Right lobe of liver (tissue), 6 donors: Measurements from ENCODE around the gene GOLGA6A. TPM values are rescaled to one million over a fixed set of nuclear protein-coding genes. Genes with fewer than 3 reads are reported as not detected.

Source experiments
- ATAC-seq, 4 donors: fragments of 200-7000 bp; cut with Tn5 transposase; one replicate each; pipeline ENCODE4 v1.9.1; 2020; ENCODE audit warnings: mild to moderate bottlenecking in 4 of 4, moderate library complexity in 4 of 4
- DNase-seq, 3 donors: peaks; one replicate each; pipeline ENCODE4 v3.0.0-alpha.2; 2020
- H3K27ac ChIP-seq, 3 donors: fragments of 200-600 bp; one replicate each; pipeline ENCODE4 v1.8.0; 2022
- H3K27me3 ChIP-seq, 2 donors: fragments of 200-600 bp; one replicate each; pipeline ENCODE4 v1.8.0; 2022
- H3K36me3 ChIP-seq, 4 donors: fragments of 200-600 bp; sonication (generic) in 1 of 4; one replicate each; pipeline versions ENCODE4 v1.5.1 to v1.8.0; 2017 to 2022; ENCODE audit warnings: control low read depth in 1 of 4
- H3K4me1 ChIP-seq, 4 donors: fragments of 200-600 bp; sonication (generic) in 1 of 4; one replicate each; pipeline versions ENCODE4 v1.5.1 to v1.8.0; 2017 to 2022; ENCODE audit warnings: control low read depth in 1 of 4
- H3K4me3 ChIP-seq, 3 donors: fragments of 200-600 bp; one replicate each; pipeline ENCODE4 v1.8.0; 2022
- H3K9me3 ChIP-seq, 4 donors: fragments of 200-600 bp; sonication (generic) in 1 of 4; one replicate each; pipeline versions ENCODE4 v1.5.1 to v1.8.0; 2017 to 2022; ENCODE audit warnings: control low read depth in 1 of 4
- POLR2A ChIP-seq: fragments of 450-650 bp; IDR thresholded peaks from one replicate; pipeline ENCODE4 v1.6.1; 2017; ENCODE audit warnings: antibody characterized with exemption, mild to moderate bottlenecking
- WGBS: methylation state at CpG from one replicate; pipeline ENCODE4 v1.1.6; 2018; ENCODE audit warnings: low coverage, low lambda C conversion rate; ENCODE audit not compliant: insufficient coverage; ENCODE audit errors: missing lambda C conversion rate; 5-methylcytosine and 5-hydroxymethylcytosine counted together
- intact Hi-C, 2 donors: fragments of 100-400 bp; cut with DNase I; formaldehyde crosslinking; loops; one replicate each; pipeline versions ENCODE4 v1.11.2 to v1.14.1; 2022
- total RNA-seq, 6 experiments: library from RNA; depleted of rRNA in 2 of 6; stranded (reverse); fragments of >200 nt in 2 of 6; fragmentation: NEBNext Ultra II Directional in 3 of 6; extraction: Animal tissue kit (Norgen Biotek cat#: 25700) in 3 of 6; gene quantifications; one replicate each; pipeline versions ENCODE4 v1.1.0 to v1.2.4, GENCODE V29; 2016 to 2023
- TF ChIP-seq, protein P1 (sequence below), 4 donors: fragments of 200-600 bp in 3 of 4; fragments of 450-650 bp in 1 of 4; IDR thresholded peaks; one replicate each; pipeline versions ENCODE4 v1.5.1 to v1.8.0; 2016 to 2022; ENCODE audit warnings: antibody characterized with exemption in 4 of 4, mild to moderate bottlenecking in 2 of 4
- donor health status: DM: no; HTN: yes; CAD: no.
- donor health status: DM: no; HTN: no; CAD: no.
- donor health status: DM: no; HTN: no; CAD: no.
- donor health status: DM: no; HTN: yes; CAD: no.
- donor health status: DM: no; HTN: yes; CAD: no.

Gene GOLGA6A
- total RNA-seq, 6 experiments from 2014 or later, result 0.35 to 1.6 (median 0.72) TPM

DNA sequence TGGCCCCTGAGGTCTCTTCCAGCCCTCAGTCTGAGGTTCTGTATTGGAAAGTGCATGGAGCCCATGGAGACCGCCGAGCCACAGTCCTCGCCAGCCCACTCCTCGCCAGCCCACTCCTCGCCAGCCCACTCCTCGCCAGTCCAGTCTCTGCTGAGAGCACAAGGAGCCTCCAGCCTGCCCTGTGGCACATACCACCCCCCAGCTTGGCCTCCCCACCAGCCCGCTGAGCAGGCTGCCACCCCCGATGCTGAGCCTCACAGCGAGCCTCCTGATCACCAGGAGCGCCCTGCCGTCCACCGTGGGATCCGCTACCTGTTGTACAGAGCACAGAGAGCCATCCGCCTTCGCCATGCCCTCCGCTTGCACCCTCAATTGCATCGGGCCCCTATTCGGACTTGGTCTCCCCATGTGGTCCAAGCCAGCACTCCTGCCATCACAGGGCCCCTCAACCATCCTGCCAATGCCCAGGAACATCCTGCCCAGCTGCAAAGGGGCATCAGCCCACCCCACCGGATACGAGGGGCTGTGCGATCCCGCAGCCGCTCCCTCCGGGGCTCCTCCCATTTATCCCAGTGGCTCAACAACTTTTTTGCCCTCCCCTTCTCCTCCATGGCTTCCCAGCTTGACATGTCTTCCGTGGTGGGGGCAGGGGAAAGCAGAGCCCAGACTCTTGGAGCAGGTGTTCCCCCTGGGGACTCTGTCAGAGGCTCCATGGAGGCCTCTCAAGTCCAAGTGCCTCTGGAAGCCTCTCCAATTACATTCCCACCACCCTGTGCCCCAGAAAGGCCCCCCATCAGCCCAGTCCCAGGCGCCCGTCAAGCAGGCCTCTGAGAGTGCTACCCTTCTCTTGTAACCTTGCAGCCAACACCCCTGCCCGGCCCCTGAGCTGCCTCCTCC lies 47.0 kb downstream of the GOLGA6A start:
- WGBS, result 94% methylated on average over 4 of the region's 28 CpGs
- peaks cover 0 to 26% (median 2%) of the 10 kb centered on the region in 4 donors for H3K36me3 ChIP-seq
- H3K4me1 ChIP-seq, result no peaks in the 10 kb centered on the region
- TF ChIP-seq, protein P1, sequence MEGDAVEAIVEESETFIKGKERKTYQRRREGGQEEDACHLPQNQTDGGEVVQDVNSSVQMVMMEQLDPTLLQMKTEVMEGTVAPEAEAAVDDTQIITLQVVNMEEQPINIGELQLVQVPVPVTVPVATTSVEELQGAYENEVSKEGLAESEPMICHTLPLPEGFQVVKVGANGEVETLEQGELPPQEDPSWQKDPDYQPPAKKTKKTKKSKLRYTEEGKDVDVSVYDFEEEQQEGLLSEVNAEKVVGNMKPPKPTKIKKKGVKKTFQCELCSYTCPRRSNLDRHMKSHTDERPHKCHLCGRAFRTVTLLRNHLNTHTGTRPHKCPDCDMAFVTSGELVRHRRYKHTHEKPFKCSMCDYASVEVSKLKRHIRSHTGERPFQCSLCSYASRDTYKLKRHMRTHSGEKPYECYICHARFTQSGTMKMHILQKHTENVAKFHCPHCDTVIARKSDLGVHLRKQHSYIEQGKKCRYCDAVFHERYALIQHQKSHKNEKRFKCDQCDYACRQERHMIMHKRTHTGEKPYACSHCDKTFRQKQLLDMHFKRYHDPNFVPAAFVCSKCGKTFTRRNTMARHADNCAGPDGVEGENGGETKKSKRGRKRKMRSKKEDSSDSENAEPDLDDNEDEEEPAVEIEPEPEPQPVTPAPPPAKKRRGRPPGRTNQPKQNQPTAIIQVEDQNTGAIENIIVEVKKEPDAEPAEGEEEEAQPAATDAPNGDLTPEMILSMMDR (IDR thresholded peaks at IDR 0.05), result no peak
- no peak for TF ChIP-seq POLR2A
- H3K27ac ChIP-seq, result no peak overlapping the region
- DNase-seq, result no peak
- H3K27me3 ChIP-seq, result no peaks in the 10 kb centered on the region
- ATAC-seq, result no peak
- intact Hi-C loops, result loop anchor here (5.0 kb wide), 2 partner anchors 58 to 63 kb away; no protein-coding TSS in a partner anchor
- H3K9me3 ChIP-seq, result no peaks in the 10 kb centered on the region
- H3K4me3 ChIP-seq, result no peak overlapping the region

DNA sequence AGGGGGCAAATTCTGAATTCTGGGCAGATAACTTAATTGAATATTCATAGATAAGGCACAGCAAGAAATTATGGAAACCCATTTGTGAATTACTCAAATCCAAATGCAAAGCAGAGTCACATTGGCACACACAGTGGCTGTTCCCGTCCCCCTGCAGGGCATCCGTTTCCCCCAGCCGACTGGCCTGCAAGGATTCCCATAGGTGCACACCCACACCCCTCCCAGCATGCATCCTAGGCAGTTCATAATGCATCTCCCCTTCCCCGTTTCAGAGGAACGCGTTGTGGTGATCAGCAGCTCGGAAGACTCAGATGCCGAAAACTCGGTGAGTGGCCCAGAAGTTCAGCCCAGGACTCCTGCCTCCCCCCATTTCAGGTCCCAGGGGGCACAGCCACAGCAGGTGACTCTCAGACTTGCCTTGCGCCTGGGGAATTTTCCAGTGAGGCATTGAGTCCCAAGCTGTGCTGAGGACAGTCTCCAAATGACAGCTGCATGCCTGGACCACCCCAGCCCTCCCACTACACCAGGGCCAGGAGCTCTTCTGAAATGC lies 48.1 kb downstream of the GOLGA6A start:
- Histone ChIP-seq H3K4me1 (no peaks in the 10 kb centered on the region), H3K27ac (no peak overlapping the region), H3K9me3 (no peaks in the 10 kb centered on the region), H3K27me3 (no peaks in the 10 kb centered on the region), H3K4me3 (no peak overlapping the region), H3K36me3 (peaks cover 0 to 26% (median 2%) of the 10 kb centered on the region in 4 donors)
- no peak for DNase-seq
- TF ChIP-seq POLR2A, result no peak
- TF ChIP-seq, protein P1 (IDR thresholded peaks at IDR 0.05), result no peak
- 86% methylated on average over 4 of the region's 10 CpGs for WGBS
- ATAC-seq, result no peak
- intact Hi-C loops, result no loop called here

GRCh38 chr15:74032606-74033561 lies 49.5 kb downstream of the GOLGA6A start:
- DNase-seq (no peak), ATAC-seq (peak in 2 of 4 donors; percentile 16 to 30)
- H3K27me3 ChIP-seq, result no peaks in the 10 kb centered on the region
- 64% methylated on average over 4 of the region's 16 CpGs for WGBS
- H3K9me3 ChIP-seq, result no peaks in the 10 kb centered on the region
- no peak overlapping the region for H3K4me3 ChIP-seq
- H3K4me1 ChIP-seq, result no peaks in the 10 kb centered on the region
- TF ChIP-seq POLR2A, result no peak
- TF ChIP-seq, protein P1 (IDR thresholded peaks at IDR 0.05), result no peak
- peaks cover 0 to 26% (median 2%) of the 10 kb centered on the region in 4 donors for H3K36me3 ChIP-seq
- intact Hi-C loops, result no loop called here
- H3K27ac ChIP-seq, result no peak overlapping the region

- WGBS, result 93% methylated on average over 3 of the region's 6 CpGs
- H3K36me3 ChIP-seq, result peaks cover 0 to 31% (median 5%) of the 10 kb centered on the region in 4 donors
Observed at GRCh38 chr15:74032046-74032445, 50.3 kb downstream of the GOLGA6A start.

More at GRCh38 chr15:74032046-74032445, 50.3 kb downstream of the GOLGA6A start:
- DNase-seq (no peak), ATAC-seq (no peak)
- H3K9me3 ChIP-seq, result no peaks in the 10 kb centered on the region
- H3K4me3 ChIP-seq, result no peak overlapping the region
- intact Hi-C loops, result no loop called here
- TF ChIP-seq POLR2A, result no peak
- TF ChIP-seq, protein P1 (IDR thresholded peaks at IDR 0.05), result no peak
- H3K27me3 ChIP-seq, result no peaks in the 10 kb centered on the region
- no peak overlapping the region for H3K27ac ChIP-seq
- H3K4me1 ChIP-seq, result no peaks in the 10 kb centered on the region
